NCI-H187 (cell line): ENCODE data around the gene ABCA6.
"Not testable (repeated sequence)": the region's sequence is repeated elsewhere in the genome, so short reads cannot be mapped to it uniquely, and the experiment has no call there.

ENCODE experiments used
- DNase-seq, 2 experiments: peaks; one replicate each; lab custom pipeline; 2025; lab: John Stamatoyannopoulos, UW

Gene ABCA6

DNA sequence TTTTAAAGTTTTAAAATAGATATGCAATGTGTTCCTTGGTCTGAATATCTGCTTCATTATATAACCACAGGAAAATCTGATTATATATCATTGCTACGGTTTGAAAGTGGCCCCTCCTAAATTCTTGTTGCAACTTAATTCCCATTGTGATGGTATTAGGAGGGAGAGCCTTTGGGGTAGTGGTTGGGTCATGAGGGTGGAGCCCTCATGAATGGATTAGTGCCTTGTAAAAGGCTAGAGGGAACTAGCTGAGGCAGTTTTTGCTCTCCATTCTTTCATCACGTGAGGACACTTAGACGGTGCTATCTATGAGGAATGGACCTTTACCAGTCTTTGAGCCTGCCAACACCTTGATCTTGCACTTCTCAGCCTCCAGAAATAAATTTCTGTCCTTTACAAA, 7.6 kb downstream of the ABCA6 start:
- no peak for DNase-seq

DNA sequence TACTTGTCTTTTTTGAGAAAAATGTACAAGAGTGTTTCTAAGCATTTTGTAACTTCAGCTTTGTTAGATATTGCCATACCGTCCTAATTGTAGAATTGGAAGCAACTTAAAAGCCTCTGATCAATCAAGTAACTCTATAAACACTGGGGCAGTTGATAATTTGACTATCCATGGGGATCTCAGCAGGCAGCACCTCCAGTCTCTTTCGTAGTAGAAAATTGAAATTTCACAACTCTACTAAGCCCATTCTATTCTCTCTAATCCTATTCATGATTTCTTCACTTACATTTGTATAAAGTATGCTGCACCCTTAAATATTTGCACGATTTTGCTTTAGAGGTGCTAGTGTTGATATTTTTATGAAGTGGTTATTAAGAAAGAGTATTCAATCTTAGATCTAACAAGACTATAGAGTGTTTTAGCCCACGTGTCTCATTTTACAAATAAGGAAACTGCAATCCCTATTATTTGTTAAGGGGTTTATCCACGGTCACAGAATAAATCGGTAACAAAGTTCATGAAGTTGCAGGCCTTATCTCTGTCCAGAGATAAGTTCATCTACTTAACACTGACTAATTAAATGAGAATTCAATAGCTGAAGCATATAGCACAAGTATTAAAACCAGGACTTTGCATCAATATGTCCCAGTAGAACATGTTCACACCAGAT, 10.9 kb downstream of the ABCA6 start:
- no peak for DNase-seq

DNA sequence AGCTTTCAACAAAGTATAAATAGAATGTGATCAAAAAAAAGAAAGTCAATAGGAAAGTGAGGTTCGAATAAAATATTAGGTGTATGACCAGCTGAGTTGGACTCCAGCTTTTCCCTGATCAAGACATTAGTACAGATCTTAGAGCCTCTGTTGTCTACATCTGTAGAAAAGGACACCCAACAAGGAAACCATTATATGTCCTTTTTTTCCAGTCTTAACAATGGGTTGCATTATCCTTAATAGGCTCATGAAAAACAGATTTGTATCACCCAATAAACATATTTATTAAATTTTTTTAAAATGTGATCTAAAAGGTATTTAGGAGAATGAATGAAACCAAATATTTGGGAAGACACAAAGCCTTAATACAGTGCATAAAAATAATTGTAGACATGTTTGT, 18.1 kb downstream of the ABCA6 start:
- DNase-seq, result no peak

DNA sequence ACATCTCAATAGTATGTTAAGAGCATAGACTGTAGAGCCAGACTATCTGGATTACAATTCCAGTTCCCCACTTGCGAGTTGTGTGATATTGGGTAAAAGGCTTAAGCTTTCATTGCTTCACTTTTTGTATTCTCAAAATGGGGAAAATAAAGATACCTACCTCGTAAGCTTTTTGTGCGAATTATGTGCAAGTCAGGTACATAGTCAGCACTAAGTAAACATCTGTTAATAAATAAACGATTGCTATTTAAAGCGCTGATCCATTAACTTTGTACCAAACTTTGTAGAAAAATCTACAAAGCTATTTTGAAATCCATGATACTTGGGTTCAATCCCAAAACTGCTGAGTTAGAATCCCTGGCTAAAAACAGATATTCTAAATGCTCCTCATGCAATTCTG, 19.6 kb downstream of the ABCA6 start:
- no peak for DNase-seq

DNA sequence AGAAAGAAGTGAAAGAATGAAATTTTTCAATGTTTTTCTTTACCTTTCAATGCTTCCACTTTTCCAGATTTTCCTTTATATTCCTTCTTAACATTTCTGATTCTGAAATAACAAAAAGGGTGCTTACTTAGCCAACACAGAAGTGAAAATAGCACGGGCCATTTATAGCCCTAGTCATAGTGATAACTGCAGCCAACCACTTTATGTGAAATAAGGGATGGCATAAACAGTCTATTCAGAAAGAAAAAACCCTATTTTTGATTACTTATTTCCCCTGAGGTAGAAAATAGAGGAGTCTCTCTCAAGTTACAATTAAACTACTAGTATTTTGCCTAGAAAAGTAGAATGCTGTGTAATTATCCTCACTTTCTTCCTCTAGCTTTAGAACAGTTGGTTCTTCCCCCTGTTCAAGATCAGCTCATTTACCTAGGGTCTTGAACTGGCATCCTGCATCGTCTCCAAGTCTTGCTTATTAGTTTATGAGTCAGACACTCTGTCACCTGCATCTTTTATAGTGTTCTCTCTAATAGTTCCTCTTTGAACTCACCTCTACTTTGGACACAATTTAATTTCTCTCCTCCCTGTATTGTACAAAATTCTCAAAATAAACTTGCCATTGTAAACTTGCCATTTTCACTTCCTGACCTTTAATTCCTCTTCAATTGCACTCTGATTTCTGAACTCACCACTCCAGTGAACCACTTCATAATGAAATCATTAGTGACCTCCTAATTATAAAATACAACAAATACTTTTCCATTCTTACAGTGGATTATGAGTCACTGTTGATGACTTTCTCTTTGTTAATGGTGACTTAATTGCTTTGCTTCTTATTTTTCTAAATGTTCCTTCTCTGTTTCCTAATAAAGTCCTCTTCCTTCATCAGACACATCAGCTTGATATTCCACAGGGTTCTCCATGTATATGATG, 23.6 kb downstream of the ABCA6 start:
- no peak for DNase-seq

DNA sequence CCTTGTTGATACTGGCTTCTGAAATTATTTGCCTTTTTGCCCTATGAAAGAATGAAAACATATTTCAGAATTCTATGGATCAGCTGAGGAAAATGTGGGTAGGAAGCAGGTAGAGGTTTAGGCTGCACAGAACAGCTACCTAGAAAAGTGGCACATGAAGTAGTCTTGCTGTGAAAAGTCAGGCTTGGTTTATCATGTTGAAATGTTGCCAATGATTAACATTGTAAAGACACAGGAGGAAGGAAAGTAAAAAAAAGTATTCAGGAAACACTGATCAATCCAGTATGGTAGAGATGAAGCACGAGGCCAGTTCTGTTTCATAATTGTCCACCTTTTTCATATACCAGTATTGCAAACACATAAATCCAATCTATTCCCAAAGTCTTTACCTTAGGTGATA, 29.9 kb downstream of the ABCA6 start:
- DNase-seq, result no peak

DNA sequence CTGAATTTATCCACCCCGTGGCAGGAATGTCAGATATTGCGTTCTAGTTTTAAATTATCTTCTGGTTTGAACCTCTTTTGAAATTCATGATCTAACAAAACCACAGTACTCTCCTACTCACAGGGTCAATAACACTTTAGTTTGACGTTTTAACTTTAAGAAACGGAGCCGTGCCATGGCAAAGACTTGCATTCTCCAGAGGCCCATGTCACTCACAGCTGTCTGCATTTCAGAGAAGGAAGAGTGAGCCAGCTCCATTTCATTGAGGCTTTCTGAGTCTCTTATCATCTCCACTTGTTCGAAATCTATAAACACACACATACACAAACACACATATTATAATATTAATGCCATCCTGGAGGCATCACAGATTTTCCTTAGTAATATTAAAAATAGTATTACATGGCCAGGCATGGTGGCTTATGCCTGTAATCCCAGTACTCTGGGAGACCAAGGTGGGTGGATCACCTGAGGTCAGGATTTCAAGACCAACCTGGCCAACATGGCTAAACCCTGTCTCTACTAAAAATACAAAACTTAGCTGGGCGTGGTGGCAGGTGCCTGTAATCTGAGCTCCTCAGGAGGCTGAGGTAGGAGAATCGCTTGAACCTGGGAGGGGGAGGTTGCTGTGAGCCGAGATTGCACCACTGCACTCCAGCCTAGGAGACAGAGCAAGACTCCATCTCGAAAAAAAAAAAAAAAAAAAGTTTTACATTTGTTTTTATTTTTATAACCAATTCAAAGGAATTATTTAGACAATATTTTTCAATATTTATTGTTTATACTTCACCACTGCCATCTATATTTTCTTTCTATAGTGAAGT, 35.6 kb downstream of the ABCA6 start:
- no peak for DNase-seq

DNA sequence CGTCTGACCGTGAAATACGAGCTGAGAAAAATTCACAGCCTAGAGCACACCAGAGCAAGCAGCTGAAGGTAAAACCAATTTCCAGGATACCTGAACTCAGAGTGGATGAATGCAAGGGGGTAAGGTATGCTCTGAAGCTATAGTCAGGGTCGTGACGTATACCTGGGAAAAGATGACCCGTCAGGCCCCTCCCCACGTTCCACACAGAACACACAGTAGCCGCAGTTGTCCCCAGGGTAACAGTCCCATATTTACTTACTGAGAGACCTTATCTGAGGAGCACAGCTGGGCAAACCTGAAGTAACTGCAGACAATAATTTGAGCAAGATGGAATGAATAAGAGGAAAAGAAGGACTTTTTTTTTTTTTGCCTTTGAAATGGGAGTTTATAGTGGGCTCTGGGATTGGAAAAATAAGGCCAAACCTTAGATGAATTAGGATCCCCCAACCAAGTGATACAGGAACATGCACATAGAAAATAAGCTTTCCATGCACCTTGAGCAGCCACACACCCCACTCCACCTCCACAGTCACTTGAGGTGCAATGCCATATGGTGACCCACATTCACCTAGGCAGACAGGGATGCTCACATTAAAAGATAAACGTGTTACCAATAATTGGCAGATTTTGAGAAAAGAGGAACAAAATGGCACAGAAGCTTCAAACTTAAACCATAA, 38.0 kb downstream of the ABCA6 start:
- DNase-seq, result no peak

DNA sequence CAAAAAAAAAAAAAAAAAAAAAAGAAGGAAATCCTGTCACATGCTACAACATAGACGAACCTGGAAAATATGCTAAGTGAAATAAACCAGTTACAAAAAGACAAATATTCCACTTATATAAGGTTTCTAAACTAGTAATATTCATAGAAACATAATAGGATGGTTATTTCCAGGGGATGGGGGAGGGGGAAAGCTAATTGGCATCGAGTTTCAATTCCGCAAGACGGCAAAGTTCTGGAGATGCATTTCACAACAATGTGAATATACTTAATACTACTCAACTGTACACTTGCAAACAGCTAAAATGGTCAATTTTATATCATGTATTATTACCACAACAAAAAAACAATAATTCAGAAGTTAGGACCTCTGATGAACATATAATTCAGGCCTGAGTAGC, 43.1 kb downstream of the ABCA6 start:
- no peak for DNase-seq

DNA sequence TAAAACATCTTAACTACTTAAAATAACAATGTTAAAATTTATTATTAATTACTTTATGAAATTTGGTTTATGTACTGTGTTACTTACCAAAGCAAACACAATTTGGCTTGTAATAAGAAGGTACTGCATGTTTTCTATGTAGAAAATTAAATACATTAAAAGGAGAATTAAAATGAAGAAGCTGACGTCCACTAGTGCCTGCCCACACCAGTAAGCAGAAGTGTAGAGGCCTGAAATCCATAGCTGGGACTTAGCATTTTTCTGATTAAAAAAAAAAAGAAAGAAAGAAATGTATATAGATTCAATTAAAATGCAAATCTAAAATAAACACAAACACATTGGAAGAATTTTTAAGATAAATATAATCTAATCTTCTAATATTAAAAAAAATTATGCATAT, 45.2 kb downstream of the ABCA6 start:
- no peak for DNase-seq

DNA sequence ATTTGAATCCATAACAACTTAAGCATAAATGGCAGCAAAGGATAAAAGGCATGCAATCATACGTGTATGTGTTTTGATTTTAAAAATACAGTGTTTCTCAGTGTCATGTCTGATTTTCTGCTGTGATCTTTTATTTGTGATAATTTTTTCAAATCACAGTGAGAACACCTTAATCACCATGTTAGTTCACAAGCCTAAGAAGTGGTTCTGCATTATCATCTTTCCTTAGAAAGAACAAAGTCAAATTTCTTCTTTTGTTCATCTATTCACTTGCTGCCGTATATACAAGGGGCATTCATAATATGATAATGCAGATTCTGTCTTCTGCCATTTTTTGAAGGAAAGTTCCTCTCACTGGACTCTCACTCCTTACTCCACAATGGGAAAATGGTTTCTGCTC, 47.7 kb downstream of the ABCA6 start:
- DNase-seq, result no peak

DNA sequence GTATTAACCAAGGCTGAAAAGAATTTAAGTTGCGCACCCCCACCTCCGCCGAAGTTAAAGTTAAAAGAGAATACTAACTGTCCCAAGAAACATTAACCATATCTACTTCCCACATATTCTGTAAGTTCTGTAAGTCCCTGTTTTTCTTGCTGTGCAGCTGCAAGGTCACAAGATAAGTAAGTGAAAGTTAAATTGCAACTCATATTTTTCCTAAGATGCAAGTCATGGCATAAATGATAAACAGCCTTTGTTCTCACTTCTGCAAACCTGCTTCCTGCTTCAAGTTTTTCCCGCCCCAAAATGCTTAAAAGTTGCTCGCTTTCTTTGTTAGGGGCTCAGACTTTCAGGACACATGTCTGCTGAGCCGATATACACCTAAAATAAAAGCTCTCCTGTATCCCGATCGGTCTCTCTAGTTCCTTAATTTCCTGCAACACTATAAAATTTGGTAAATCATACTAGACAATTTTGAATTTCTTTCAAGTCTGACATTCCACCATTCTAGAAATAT, 48.4 kb downstream of the ABCA6 start:
- DNase-seq, result no peak

DNA sequence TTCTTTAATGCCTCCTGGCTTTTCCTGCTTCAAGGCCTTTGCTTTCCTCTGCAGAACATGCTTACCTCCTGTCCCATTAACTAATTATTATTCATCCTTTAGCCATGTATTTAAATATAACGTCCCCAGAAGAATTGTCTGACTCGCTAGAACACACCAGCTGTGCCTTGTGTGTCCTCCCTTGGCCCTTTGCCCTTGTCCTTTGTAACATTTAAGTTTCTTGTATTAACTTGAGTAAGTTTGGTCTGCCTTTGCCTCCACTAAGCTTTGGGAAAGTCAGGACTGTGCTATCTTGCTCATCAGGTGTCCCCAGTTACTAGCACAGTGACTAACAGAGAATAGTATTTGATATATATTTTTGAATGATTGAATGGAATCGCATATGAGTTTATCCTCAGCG, 51.3 kb downstream of the ABCA6 start:
- DNase-seq, result no peak

DNA sequence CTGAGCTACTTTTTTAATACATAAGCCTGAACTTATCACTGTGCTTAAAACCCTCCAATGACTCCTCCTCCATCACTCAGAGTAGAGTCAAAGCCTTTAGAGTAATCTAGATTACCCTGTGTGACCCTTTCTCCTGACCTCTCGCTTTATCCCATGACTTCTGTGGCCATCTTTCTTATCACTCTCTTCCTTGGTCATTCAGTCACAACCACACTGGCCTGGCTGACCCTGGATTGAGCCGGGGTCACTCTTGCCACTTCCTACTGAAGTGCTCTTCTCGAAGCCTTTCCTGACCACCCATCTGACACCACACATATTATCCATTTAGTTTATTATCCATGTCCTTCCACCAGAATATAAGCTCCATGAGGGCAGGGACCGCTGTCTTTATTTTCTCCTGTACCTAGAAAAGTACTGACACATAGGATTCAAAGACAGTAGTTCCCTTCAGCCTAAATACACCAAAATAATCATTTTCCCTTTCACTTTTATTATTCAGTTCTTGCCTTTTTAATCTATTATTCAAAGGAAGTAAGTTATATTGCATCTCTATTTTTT, 53.0 kb downstream of the ABCA6 start:
- no peak for DNase-seq

DNA sequence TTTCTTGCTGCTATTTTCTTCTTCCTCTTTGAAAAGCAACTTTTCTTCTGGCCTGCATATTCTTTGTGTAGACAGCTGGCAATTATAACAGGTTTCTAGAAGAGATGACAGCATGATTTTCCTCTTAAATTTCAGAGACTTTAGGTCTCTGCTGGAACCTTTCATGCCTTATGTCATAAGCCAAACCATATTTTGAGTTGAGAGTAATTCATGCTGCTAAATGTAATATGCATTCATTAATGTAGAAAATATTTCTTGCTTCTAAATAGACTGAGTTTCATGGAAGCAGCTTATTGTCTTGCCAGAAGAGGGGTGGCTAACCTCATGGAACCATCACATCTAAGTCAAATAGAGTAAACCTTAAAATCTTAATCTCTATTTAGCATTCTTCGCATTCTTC, 55.1 kb downstream of the ABCA6 start:
- no peak for DNase-seq

DNA sequence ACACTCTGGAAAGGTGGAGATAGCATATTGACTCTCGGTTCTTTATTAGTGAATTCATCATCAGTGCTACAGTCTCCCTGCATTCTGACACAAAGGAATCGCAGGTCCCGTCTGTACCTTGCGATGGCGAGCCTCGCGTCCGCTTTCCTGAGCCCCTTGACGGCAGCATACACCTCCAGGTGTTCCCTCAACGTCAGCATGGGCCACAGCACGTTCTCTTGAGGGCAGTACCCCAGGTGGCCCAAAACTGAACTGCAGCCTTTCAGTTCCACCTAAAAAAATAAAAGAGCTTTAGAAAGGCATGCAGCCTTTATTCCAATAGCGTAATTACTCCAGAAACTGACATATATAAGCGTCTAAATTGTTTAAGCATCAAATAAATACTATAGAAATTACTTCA, 56.8 kb downstream of the ABCA6 start:
- no peak for DNase-seq

DNA sequence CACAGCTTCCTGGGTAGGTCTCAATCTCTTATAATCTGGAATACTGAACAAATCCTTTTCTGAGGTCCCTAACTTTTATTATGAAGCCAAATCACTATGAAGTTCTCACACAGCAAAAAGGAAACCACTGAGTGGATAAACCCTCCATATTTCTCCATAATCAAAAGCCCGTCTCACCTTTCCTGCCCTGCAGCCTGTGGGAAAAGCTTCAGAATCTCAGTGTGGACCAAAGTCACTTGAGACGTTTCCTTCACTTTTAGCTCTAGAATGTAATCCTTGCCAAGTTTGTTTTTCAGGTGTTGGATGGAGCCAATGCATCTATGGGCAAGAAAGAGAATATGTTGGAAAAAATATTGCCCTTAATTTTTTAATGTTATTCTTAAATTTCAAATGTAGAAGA, 59.0 kb downstream of the ABCA6 start:
- no peak for DNase-seq

DNA sequence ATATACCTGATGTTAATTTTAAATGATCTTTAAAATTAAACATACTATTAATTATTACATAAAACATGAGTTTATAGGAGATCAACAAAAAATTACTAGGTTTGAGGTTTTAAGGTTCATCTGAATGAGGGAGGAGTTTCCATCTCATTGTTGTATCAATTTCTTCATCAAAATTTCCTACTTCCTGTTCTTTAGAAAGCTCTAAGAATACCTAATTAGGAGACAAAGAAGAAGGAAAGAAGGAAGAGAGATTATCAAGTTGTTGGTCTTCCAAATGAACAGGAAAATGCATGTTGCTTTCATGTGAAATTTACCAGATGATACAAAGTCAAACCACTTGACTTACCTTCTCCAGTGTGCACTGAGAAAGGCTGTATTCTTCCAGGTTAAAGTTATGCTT, 62.8 kb downstream of the ABCA6 start:
- DNase-seq, result no peak

DNA sequence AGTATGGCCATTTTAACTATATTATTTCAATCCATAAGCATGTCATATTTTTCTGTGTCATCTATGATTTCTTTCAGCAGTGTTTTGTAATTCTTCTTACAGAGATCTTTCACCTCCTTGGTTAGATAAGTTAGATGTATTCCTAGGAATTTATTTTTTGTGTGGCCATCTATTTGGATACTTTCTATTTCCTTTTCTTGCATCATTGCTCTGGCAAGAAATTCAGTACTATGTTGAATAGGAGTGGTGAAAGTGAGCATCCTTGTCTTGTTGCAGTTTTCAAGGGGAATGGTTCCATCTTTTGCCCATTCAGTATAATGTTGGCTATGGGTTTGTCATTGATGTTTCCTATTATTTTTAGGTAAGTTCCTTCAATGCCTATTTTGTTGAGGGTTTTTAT, 65.9 kb downstream of the ABCA6 start:
- no peak for DNase-seq

DNA sequence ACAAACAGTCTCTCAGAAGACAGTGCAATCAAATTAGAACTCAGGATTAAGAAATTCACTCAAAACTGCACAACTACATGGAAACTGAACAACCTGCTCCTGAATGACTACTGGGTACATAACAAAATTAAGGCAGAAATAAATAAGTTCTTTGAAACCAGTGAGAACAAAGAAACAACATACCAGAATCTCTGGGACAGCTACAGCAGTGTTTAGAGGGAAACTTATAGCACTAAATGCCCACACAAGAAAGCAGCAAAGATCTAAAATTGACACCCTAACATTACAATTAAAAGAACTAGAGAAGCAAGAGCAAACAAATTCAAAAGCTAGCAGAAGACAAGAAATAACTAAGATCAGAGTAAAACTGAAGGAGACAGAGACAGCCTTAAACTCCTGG, 68.3 kb downstream of the ABCA6 start:
- not testable (repeated sequence) for DNase-seq

DNA sequence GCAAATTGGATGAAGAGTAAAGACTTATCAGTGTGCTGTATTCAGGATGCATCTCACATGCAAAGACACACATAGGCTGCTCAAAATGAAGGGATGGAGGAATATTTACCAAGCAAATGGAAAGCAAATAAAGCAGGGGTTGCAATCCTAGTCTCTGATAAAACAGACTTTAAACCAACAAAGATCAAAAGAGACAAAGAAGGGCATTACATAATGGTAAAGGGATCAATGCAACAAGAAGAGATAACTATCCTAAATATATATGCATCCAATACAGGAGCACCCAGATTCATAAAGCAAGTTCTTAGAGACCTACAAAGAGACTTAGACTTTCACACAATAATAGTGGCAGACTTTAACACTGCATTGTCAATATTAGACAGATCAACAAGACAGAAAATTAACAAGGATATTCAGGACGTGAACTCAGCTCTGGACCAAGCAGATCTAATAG, 68.9 kb downstream of the ABCA6 start:
- DNase-seq, result not testable (repeated sequence)

DNA sequence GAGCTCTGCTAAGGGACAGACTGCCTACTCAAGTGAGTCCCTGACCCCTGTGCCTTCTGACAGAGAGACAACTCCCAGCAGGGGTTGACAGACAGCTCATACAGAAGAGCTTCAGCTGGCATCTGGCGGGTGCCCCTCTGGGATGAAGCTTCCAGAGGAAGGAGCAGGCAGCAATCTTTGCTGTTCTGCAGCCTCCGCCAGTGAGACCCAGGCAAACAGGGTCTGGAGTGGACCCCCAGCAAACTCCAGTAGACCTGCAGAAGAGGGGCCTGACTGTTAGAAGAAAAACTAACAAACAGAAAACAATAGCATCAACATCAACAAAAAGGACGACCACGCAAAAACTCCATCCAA, 70.5 kb downstream of the ABCA6 start:
- DNase-seq, result not testable (repeated sequence)
